CD14-positive monocyte (primary cell): ENCODE data around the gene CDCA7. TPM values are rescaled to one million over a fixed set of nuclear protein-coding genes. Genes with fewer than 3 reads are reported as not detected.

Experiments
- DNase-seq, 3 donors: peaks; one replicate each; pipeline ENCODE4 v3.0.0-alpha.2; 2011 to 2022
- H2AFZ ChIP-seq: 2 replicates; pipeline ENCODE4 v1.6.0; 2012; ENCODE audit warnings: mild to moderate bottlenecking, low read depth, low read length, inconsistent platforms; ENCODE audit not compliant: insufficient read depth, poor library complexity, severe bottlenecking
- H3K27ac ChIP-seq, 2 donors: 1 replicate in 1 of 2; 2 replicates in 1 of 2; pipeline ENCODE4 v1.5.1; 2012 to 2013; ENCODE audit warnings: low read length in 2 of 2, control low read depth in 1 of 2, inconsistent platforms in 1 of 2, low read depth in 1 of 2, mild to moderate bottlenecking in 1 of 2
- H3K27me3 ChIP-seq, 2 donors: one replicate each; pipeline versions ENCODE4 v1.6.0 to v1.6.1; 2011 to 2013; ENCODE audit warnings: low read length in 2 of 2; ENCODE audit not compliant: control insufficient read depth in 2 of 2, insufficient read depth in 2 of 2
- H3K36me3 ChIP-seq, 2 donors: replicated peaks in 1 of 2; 1 replicate in 1 of 2; 2 replicates in 1 of 2; pipeline versions ENCODE4 v1.5.1 to v1.6.1; 2012 to 2013; ENCODE audit warnings: low read length in 2 of 2, control low read depth in 1 of 2, inconsistent platforms in 1 of 2, mild to moderate bottlenecking in 1 of 2; ENCODE audit not compliant: insufficient read depth in 2 of 2, control insufficient read depth in 1 of 2
- H3K4me1 ChIP-seq, 2 donors: 1 replicate in 1 of 2; 2 replicates in 1 of 2; pipeline versions ENCODE4 v1.5.1 to v1.6.1; 2012 to 2013; ENCODE audit warnings: low read length in 2 of 2, control low read depth in 1 of 2, inconsistent platforms in 1 of 2, mild to moderate bottlenecking in 1 of 2, moderate library complexity in 1 of 2; ENCODE audit not compliant: insufficient read depth in 2 of 2, control insufficient read depth in 1 of 2
- H3K4me2 ChIP-seq: replicated peaks from 2 replicates; pipeline ENCODE3; 2012; ENCODE audit warnings: low read length, moderate library complexity, mild to moderate bottlenecking; ENCODE audit not compliant: poor library complexity, severe bottlenecking; ENCODE audit errors: extremely low read depth
- H3K4me3 ChIP-seq, 3 experiments: fragments of 200-600 bp in 1 of 3; sonication (generic) in 1 of 3; replicated peaks in 1 of 3; 1 replicate in 2 of 3; 2 replicates in 1 of 3; pipeline ENCODE4 v1.5.1; 2011 to 2013; ENCODE audit warnings: low read length in 3 of 3, mild to moderate bottlenecking in 3 of 3, control low read depth in 2 of 3, low read depth in 2 of 3, inconsistent platforms in 1 of 3, moderate library complexity in 1 of 3
- H3K79me2 ChIP-seq: 2 replicates; pipeline ENCODE4 v1.6.0; 2012; ENCODE audit warnings: mild to moderate bottlenecking, control low read depth, inconsistent platforms, low read length, moderate library complexity; ENCODE audit not compliant: insufficient read depth
- H3K9ac ChIP-seq: 2 replicates; pipeline ENCODE4 v1.6.0; 2017; ENCODE audit warnings: low read length, mild to moderate bottlenecking; ENCODE audit not compliant: insufficient read depth, poor library complexity, severe bottlenecking
- H3K9me3 ChIP-seq, 2 donors: replicated peaks in 1 of 2; 1 replicate in 1 of 2; 2 replicates in 1 of 2; pipeline versions ENCODE4 v1.5.1 to v1.6.1; 2012 to 2013; ENCODE audit warnings: low read length in 2 of 2, control low read depth in 1 of 2; ENCODE audit not compliant: control insufficient read depth in 1 of 2, insufficient read depth in 1 of 2
- H4K20me1 ChIP-seq: 2 replicates; pipeline ENCODE4 v1.6.0; 2012; ENCODE audit warnings: mild to moderate bottlenecking, low read length, control low read depth, moderate library complexity; ENCODE audit not compliant: insufficient read depth
- H3K27ac Mint-ChIP-seq, 7 donors: one replicate each; pipeline ENCODE4 v1.8.0; 2020; ENCODE audit warnings: mild to moderate bottlenecking in 7 of 7, mixed read lengths in 7 of 7, moderate library complexity in 6 of 7, inconsistent platforms in 2 of 7
- H3K27me3 Mint-ChIP-seq, 3 donors: one replicate each; pipeline ENCODE4 v1.8.0; 2021 to 2022; ENCODE audit warnings: low read depth in 3 of 3, mild to moderate bottlenecking in 3 of 3, mixed read lengths in 3 of 3, moderate library complexity in 3 of 3, inconsistent platforms in 1 of 3
- H3K36me3 Mint-ChIP-seq, 2 donors: one replicate each; pipeline ENCODE4 v1.8.0; 2020; ENCODE audit warnings: mixed read lengths in 2 of 2, inconsistent platforms in 1 of 2, mild to moderate bottlenecking in 1 of 2
- H3K4me1 Mint-ChIP-seq: one replicate; pipeline ENCODE4 v1.8.0; 2020; ENCODE audit warnings: mild to moderate bottlenecking, mixed read lengths
- H3K4me3 Mint-ChIP-seq, 2 donors: one replicate each; pipeline ENCODE4 v1.8.0; 2020; ENCODE audit warnings: mild to moderate bottlenecking in 2 of 2, mixed read lengths in 2 of 2, moderate library complexity in 1 of 2
- H3K9me3 Mint-ChIP-seq, 7 donors: one replicate each; pipeline ENCODE4 v1.8.0; 2020 to 2022; ENCODE audit warnings: mixed read lengths in 7 of 7, mild to moderate bottlenecking in 6 of 7, moderate library complexity in 6 of 7, inconsistent platforms in 2 of 7
- WGBS: methylation state at CpG from one replicate; pipeline ENCODE4 v1.1.5; 2013; ENCODE audit warnings: missing lambda C conversion rate; ENCODE audit not compliant: insufficient coverage; 5-methylcytosine and 5-hydroxymethylcytosine counted together
- intact Hi-C, 2 donors: fragments of 100-400 bp; cut with micrococcal nuclease; formaldehyde crosslinking; loops; one replicate each; pipeline versions ENCODE4 v1.15.0 to v1.15.1; 2023
- polyA plus RNA-seq, 3 donors: library from polyadenylated mRNA; depleted of rRNA in 1 of 3; unstranded in 2 of 3; stranded (reverse) in 1 of 3; fragments of 300-500 nt in 2 of 3; fragments of >200 nt in 1 of 3; fragmentation: Illumina TruSeq in 2 of 3; gene quantifications; 1 replicate in 2 of 3; 2 replicates in 1 of 3; pipeline ENCODE4 v1.2.3, GENCODE V29; 2012 to 2021
- TF ChIP-seq, protein P1 (sequence below): fragments of 200-600 bp; IDR thresholded peaks from one replicate; pipeline ENCODE4 v1.8.0; 2022; ENCODE audit warnings: antibody characterized with exemption, mild to moderate bottlenecking

The CDCA7 gene
- polyA plus RNA-seq, 3 donors = 0.54 to 1.7 (median 0.66) TPM

DNA sequence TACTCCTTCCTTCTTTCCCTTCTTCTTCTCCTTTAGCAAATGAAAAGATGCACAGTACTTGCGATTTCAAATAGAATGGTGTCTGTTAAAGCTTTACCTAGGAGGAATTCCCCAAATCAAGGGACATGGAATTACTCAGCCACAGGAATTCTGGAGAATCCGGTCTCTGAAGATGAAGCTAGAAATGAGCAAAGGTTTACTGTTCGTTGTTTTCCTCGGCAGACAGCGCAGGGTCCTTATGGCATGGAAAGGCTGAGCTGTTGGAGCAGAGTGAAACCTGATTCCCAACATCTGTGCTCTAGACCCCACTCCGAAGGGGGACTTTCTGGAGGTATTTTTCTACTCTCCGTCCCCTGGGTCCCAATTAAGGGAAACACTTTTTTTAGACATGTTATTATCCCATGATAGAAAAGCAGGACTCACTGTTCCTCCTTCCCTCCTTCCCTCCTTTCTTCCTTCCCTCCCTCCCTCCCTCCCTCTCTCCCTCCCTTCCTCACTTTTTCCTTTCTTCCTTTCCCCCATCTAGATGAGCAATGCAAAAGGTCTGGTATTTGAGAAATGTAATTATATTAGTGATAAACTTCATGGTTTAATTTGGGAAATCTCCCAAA is 47.1 kb downstream of the CDCA7 start:
- Mint-ChIP-seq H3K36me3 (no peaks in the 10 kb centered on the region), H3K9me3 (no peaks in the 10 kb centered on the region), H3K4me3 (peak overlapping the region in 1 of 2 donors; percentile 61), H3K27ac (no peak overlapping the region), H3K27me3 (peaks cover 57 to 69% (median 62%) of the 10 kb centered on the region in 3 donors), H3K4me1 (peaks cover 7% of the 10 kb centered on the region)
- no peak overlapping the region for H3K4me3 ChIP-seq
- no peaks in the 10 kb centered on the region for H3K79me2 ChIP-seq
- no peak for DNase-seq
- no peak overlapping the region for H2AFZ ChIP-seq
- no peak overlapping the region for H3K4me2 ChIP-seq
- H3K27ac ChIP-seq = no peak overlapping the region
- no peaks in the 10 kb centered on the region for H3K9me3 ChIP-seq
- H3K4me1 ChIP-seq = peaks cover 0 to 2% of the 10 kb centered on the region in 2 donors
- H4K20me1 ChIP-seq = no peaks in the 10 kb centered on the region
- intact Hi-C loops = loop anchor here (2.0 kb wide), 2 partner anchors 939 to 941 kb away; no protein-coding TSS in a partner anchor
- H3K36me3 ChIP-seq = no peaks in the 10 kb centered on the region
- no peak overlapping the region for H3K9ac ChIP-seq
- TF ChIP-seq, protein P1, sequence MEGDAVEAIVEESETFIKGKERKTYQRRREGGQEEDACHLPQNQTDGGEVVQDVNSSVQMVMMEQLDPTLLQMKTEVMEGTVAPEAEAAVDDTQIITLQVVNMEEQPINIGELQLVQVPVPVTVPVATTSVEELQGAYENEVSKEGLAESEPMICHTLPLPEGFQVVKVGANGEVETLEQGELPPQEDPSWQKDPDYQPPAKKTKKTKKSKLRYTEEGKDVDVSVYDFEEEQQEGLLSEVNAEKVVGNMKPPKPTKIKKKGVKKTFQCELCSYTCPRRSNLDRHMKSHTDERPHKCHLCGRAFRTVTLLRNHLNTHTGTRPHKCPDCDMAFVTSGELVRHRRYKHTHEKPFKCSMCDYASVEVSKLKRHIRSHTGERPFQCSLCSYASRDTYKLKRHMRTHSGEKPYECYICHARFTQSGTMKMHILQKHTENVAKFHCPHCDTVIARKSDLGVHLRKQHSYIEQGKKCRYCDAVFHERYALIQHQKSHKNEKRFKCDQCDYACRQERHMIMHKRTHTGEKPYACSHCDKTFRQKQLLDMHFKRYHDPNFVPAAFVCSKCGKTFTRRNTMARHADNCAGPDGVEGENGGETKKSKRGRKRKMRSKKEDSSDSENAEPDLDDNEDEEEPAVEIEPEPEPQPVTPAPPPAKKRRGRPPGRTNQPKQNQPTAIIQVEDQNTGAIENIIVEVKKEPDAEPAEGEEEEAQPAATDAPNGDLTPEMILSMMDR = no peak
- H3K27me3 ChIP-seq = peaks cover 58 to 60% of the 10 kb centered on the region in 2 donors
- WGBS = 0% methylated on average over 1 of the region's 7 CpGs

DNA sequence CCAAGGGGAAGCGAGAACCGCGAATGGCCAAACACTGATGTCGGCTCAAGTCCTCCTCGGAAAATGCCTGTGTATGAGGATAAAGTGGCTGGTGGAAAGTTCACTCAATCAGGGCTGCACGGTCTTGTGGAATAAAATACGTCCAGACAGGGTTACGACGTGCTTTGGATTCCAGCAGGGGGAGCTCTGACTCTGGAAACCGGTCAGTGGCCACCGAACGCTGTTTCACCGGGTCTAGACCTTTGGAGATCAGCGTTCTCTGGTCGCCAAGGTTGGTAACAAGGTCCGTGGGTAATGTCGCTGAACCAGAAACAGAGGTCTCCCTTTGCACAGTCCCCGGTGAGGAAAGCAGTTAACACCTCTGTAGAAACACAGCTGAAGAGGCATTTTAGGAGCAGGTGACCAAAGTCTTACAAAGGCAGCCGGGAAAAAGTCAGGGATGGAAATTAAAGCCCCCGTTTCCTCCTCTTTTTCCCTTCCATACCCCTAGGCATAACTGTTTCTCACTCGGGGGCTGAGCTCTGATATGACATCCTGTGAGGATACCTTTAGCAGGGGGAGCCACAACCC is 47.8 kb downstream of the CDCA7 start:
- H3K4me3 ChIP-seq = no peak overlapping the region
- H3K4me1 Mint-ChIP-seq = peaks cover 7% of the 10 kb centered on the region

More for the DNA sequence above, 47.8 kb downstream of the CDCA7 start:
- peaks cover 57 to 66% (median 60%) of the 10 kb centered on the region in 3 donors for H3K27me3 Mint-ChIP-seq
- no peaks in the 10 kb centered on the region for H3K9me3 Mint-ChIP-seq
- no peaks in the 10 kb centered on the region for H3K36me3 Mint-ChIP-seq
- Histone ChIP-seq H3K4me1 (peaks cover 0 to 2% of the 10 kb centered on the region in 2 donors), H3K4me2 (no peak overlapping the region), H2AFZ (no peak overlapping the region), H3K9me3 (no peaks in the 10 kb centered on the region), H3K36me3 (no peaks in the 10 kb centered on the region), H3K27me3 (peaks cover 56 to 57% of the 10 kb centered on the region in 2 donors), H3K9ac (no peak overlapping the region), H3K79me2 (no peaks in the 10 kb centered on the region), H3K27ac (no peak overlapping the region), H4K20me1 (no peaks in the 10 kb centered on the region)
- peak; percentile 64 to 72 (median 66) for DNase-seq
- TF ChIP-seq, protein P1 = peak; percentile 71
- peak overlapping the region in 2 of 7 donors; percentile 54 to 59 for H3K27ac Mint-ChIP-seq
- 7% methylated on average over 20 of the region's 21 CpGs for WGBS
- H3K4me3 Mint-ChIP-seq = peak overlapping the region in 1 of 2 donors; percentile 82
- intact Hi-C loops = loop anchor here (2.0 kb wide), 2 partner anchors 938 to 940 kb away; no protein-coding TSS in a partner anchor
